ENCODE results near the gene MMAB.

The MMAB gene

GRCh38 chr12:109575683-109576082, 2.4 kb upstream of the MMAB start:
- TF ChIP-seq, protein P1, sequence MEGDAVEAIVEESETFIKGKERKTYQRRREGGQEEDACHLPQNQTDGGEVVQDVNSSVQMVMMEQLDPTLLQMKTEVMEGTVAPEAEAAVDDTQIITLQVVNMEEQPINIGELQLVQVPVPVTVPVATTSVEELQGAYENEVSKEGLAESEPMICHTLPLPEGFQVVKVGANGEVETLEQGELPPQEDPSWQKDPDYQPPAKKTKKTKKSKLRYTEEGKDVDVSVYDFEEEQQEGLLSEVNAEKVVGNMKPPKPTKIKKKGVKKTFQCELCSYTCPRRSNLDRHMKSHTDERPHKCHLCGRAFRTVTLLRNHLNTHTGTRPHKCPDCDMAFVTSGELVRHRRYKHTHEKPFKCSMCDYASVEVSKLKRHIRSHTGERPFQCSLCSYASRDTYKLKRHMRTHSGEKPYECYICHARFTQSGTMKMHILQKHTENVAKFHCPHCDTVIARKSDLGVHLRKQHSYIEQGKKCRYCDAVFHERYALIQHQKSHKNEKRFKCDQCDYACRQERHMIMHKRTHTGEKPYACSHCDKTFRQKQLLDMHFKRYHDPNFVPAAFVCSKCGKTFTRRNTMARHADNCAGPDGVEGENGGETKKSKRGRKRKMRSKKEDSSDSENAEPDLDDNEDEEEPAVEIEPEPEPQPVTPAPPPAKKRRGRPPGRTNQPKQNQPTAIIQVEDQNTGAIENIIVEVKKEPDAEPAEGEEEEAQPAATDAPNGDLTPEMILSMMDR (conservative IDR thresholded peaks at IDR 0.05; ENCODE audit: control insufficient read depth, insufficient read depth, low read depth, low read length), result no peak
- DNase-seq (ENCODE audit: low read depth), result no peak
- no peak overlapping the region for H3K4me3 ChIP-seq (ENCODE audit: control insufficient read depth, low read depth, low read length)

- H3K4me3 ChIP-seq (ENCODE audit: control insufficient read depth, low read depth, low read length), result peak overlapping the region; percentile 98
- TF ChIP-seq, protein P1 (conservative IDR thresholded peaks at IDR 0.05; ENCODE audit: control insufficient read depth, insufficient read depth, low read depth, low read length), result no peak
- DNase-seq (ENCODE audit: low read depth), result no peak
These were observed 575 bp upstream of the MMAB start for GRCh38 chr12:109573914-109574244.

GRCh38 chr12:109572506-109572845, 828 bp downstream of the MMAB start:
- TF ChIP-seq, protein P1 (conservative IDR thresholded peaks at IDR 0.05; ENCODE audit: control insufficient read depth, insufficient read depth, low read depth, low read length), result no peak
- H3K4me3 ChIP-seq (ENCODE audit: control insufficient read depth, low read depth, low read length), result peak overlapping the region; percentile 98
- DNase-seq (ENCODE audit: low read depth), result no peak

DNA sequence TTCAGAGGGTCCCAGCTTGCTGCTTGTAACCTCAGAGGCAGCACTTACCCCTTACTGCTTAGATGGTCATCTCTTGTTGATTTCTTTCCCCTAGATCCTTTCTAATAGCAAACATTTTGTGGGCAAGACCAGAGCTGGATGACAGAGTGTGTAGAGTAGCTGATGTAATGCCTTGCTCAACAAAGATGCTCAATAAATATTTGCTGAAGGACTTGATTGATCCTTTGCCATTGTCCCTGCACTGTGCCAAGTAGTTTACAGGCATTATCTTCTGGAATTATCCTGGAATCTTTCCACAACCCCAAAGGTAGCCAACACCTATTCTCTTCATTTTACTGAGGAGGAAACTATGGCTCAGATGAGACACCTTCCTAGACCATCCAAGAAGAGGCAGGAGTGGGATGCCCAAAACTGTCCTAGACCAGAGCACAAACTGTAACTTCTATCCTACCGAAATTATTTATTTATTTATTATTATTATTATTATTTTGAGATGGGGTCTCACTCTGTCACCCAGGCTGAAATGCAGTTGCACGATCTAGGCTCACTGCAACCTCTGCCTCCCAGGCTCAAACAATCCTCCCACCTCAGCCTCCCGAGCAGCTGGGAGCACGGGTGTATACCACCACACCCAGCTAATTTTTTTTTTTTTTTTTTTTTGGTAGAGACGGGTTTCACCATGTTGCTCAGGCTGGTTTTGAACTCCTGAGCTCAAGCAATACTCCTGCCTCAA, 1.4 kb downstream of the MMAB start:
- H3K4me3 ChIP-seq (ENCODE audit: control insufficient read depth, low read depth, low read length), result peak overlapping the region; percentile 98
- TF ChIP-seq, protein P1 (conservative IDR thresholded peaks at IDR 0.05; ENCODE audit: control insufficient read depth, insufficient read depth, low read depth, low read length), result no peak
- DNase-seq (ENCODE audit: low read depth), result no peak

DNA sequence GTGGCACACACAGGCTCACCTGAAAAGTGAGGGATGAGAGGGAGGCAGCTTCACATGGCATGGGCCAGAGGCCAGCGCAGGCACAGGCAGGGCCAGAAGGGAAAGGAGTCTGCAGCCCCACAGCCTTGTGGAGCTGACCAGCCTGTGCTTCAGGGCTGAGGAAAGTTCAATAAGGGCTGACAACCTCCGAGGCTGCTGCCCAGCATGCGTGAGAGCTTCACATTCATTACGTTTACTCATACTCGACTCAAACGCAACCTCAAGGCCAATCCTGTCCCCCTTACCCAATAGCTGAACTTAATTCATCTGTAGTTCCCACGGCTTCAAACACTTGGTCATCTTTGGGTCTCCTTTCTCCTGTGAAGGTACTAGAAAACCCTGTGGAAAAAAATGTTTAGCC, 4.8 kb downstream of the MMAB start:
- TF ChIP-seq, protein P1 (conservative IDR thresholded peaks at IDR 0.05; ENCODE audit: control insufficient read depth, insufficient read depth, low read depth, low read length), result no peak
- no peak for DNase-seq (ENCODE audit: low read depth)
- H3K4me3 ChIP-seq (ENCODE audit: control insufficient read depth, low read depth, low read length), result no peak overlapping the region

DNA sequence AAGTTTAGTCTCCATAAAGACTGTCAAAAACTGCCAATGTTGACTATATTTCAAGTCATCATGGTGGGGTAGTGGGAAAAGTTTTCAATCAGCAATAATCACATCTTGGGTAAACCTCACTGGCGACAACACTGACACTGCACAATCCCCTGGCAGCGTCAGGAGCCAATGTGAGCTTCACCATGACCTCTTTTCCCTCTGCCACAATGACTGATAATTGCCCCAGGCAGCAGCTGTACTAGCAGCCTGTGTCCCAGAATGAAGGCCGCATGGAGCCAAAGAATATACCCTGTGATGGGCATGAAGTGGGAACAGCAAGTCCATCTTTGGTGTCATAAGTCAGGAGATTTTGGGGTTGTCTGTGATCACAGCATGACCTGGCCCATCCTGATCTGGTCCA, 5.3 kb downstream of the MMAB start:
- DNase-seq (ENCODE audit: low read depth), result no peak
- H3K4me3 ChIP-seq (ENCODE audit: control insufficient read depth, low read depth, low read length), result no peak overlapping the region
- TF ChIP-seq, protein P1 (conservative IDR thresholded peaks at IDR 0.05; ENCODE audit: control insufficient read depth, insufficient read depth, low read depth, low read length), result no peak

- TF ChIP-seq, protein P1 (conservative IDR thresholded peaks at IDR 0.05; ENCODE audit: control insufficient read depth, insufficient read depth, low read depth, low read length), result no peak
- no peak for DNase-seq (ENCODE audit: low read depth)
- no peak overlapping the region for H3K4me3 ChIP-seq (ENCODE audit: control insufficient read depth, low read depth, low read length)
These were observed 6.0 kb downstream of the MMAB start for GRCh38 chr12:109567296-109567695.
